Inferior parietal cortex (tissue), 1 donor: ENCODE measurements around the gene XRCC4.

Experiments used
- DNase-seq: peaks from one replicate; pipeline ENCODE4 v3.0.0-alpha.2; 2016; ENCODE audit errors: extremely low spot score

The XRCC4 gene

GRCh38 chr5:83115816-83116215 is 38.5 kb downstream of the XRCC4 start:
- DNase-seq: no peak

GRCh38 chr5:83118471-83118870 is 41.1 kb downstream of the XRCC4 start:
- DNase-seq: no peak

- no peak for DNase-seq
Observed at GRCh38 chr5:83118976-83119375, 41.6 kb downstream of the XRCC4 start.

GRCh38 chr5:83124593-83124992 is 47.2 kb downstream of the XRCC4 start:
- no peak for DNase-seq

GRCh38 chr5:83125560-83125959 is 48.2 kb downstream of the XRCC4 start:
- no peak for DNase-seq

GRCh38 chr5:83126501-83126900 is 49.2 kb downstream of the XRCC4 start:
- DNase-seq: no peak

GRCh38 chr5:83133797-83134196 is 56.5 kb downstream of the XRCC4 start:
- no peak for DNase-seq

GRCh38 chr5:83142526-83142925 is 65.2 kb downstream of the XRCC4 start:
- DNase-seq: no peak

- no peak for DNase-seq
Observed at GRCh38 chr5:83145241-83145640, 67.9 kb downstream of the XRCC4 start.

GRCh38 chr5:83145882-83146331 is 68.6 kb downstream of the XRCC4 start:
- no peak for DNase-seq

- no peak for DNase-seq
Observed at GRCh38 chr5:83146441-83146840, 69.1 kb downstream of the XRCC4 start.

GRCh38 chr5:83147593-83147992 is 70.2 kb downstream of the XRCC4 start:
- no peak for DNase-seq

GRCh38 chr5:83148370-83148769 is 71.0 kb downstream of the XRCC4 start:
- DNase-seq: no peak

GRCh38 chr5:83149671-83150070 is 72.3 kb downstream of the XRCC4 start:
- DNase-seq: no peak

- no peak for DNase-seq
Observed at GRCh38 chr5:83151821-83152220, 74.5 kb downstream of the XRCC4 start.

GRCh38 chr5:83152996-83153395 is 75.6 kb downstream of the XRCC4 start:
- peak; percentile 47 for DNase-seq

GRCh38 chr5:83156001-83156400 is 78.7 kb downstream of the XRCC4 start:
- no peak for DNase-seq

GRCh38 chr5:83157163-83157562 is 79.8 kb downstream of the XRCC4 start:
- no peak for DNase-seq

- DNase-seq: no peak
Observed at GRCh38 chr5:83162601-83163000, 85.3 kb downstream of the XRCC4 start.

- DNase-seq: no peak
Observed at GRCh38 chr5:83167538-83167937, 90.2 kb downstream of the XRCC4 start.

GRCh38 chr5:83169571-83170337 is 92.4 kb downstream of the XRCC4 start:
- no peak for DNase-seq

GRCh38 chr5:83172011-83172410 is 94.7 kb downstream of the XRCC4 start:
- no peak for DNase-seq

GRCh38 chr5:83172655-83173054 is 95.3 kb downstream of the XRCC4 start:
- DNase-seq: no peak

- no peak for DNase-seq
Observed at GRCh38 chr5:83173826-83174225, 96.5 kb downstream of the XRCC4 start.
